Activated T-cell treated with anti-CD3 and anti-CD28 coated beads for 4 hours (primary cell): Measurements from ENCODE around the gene ANKRD26.
A peak's percentile ranks its signal among the peaks of the same experiment; 100 is the strongest.
"Not testable (repeated sequence)": the region's sequence is repeated elsewhere in the genome, so short reads cannot be mapped to it uniquely, and the experiment has no call there.

Experiments used
- DNase-seq: peaks from one replicate; pipeline ENCODE4 v3.0.0-alpha.2; 2020

The ANKRD26 gene

DNA sequence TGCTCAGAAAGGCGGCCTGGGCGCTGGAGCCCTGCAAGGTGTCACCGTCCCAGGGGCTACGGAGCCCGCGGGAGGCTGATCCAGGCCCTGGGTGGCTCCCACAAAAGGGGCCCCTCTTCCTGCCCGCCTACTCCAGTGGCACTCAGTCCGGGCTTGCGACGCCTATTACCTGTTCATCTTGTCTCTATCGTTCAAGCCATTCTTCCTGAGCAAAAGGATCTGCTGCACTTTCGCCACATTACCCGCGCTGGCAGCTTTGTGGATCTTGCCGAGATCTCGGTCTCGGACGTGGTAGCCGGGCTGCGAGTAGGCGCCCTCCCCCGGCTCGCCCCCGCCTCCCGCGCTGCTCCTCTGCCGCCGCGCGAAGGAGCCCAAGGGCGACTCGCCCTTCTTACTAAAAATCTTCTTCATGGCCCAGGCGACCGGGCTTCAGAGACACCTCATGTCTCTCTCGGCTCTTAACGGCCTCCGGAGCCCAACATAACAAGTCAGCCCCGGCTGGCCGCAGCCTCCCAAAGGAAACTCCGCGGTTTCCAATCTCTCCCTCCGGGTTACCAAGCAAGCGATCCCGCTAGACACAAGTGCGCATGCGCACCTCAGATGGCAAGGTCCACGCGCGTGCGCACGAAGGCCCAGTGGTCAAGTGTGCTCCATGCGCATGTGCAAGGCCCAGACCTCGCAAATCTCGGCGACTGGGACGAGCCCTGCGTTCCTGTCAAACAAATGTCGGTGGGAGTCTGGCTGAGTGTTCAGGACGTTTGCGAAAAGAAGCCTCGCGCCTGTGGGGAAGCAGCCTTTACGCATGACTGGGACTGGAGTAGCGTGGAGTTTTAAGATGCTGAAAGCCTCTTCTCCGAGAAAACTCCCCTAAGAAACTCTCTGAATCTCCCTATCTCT, at the start of gene ANKRD26:
ANKRD26 (minus strand) TSS at position 579 of the 897 bp plus-strand sequence; CDS start at position 411, 168 bp downstream.
- peak; percentile 94 for DNase-seq

DNA sequence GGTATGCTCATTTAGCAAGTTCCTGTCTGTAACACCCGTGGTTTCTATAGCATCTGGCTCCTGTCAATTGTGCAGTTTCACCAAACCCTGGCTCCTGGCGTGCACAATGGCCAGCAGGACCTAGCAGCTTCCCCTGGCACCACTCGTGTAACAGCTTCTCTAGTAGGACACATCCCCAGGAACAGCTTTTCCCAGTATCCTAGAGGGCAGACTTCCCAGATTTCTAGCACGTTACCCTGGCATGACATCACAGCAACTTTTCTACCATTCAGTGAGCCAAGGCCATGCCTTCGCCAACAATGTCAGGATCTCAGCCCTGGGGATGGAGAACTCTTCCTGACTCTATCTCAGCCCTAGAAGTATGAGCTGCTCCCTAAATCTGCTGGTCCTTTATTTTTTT, 47.4 kb upstream of the ANKRD26 start:
- DNase-seq, result no peak

DNA sequence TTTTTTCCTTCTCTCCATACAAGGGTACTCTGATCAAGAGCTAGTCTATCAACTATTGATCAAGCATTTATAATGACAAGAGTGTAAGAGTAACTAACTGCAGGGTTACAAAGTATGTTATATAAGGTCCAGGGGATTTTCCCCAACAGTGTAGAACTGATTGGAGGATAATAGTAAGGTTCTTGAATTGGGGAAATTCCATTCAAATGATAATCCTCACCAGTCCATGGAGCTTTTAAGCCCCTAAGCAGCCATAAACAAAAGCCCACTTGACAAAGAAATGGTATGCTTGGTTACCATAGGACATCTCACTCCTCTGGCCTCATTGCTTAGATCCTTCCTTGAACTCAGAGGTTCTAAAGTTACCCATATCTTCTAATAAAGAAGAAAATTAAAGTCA, 45.6 kb upstream of the ANKRD26 start:
- no peak for DNase-seq

DNA sequence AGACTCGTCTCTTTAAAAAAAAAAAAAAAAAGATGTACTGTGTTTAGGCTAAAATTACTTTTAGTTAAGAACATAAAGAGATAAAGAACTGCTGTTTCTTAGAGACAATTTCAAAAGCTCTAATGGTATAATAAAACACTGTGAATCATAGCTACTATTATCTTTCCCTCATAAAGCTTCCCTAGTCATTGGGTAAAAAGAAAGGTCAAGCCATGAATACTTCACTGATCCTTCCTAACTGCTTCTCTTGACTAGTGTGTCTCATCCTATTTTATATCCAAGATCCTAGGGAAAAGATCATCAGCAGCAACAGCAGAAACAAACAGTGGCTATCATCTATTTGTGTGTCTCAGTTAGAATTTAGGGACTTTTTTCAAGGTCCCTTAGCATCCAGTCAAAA, 43.4 kb upstream of the ANKRD26 start:
- DNase-seq, result no peak

- DNase-seq, result no peak
Observed at GRCh38 chr10:27138277-27138676, 38.0 kb upstream of the ANKRD26 start.

DNA sequence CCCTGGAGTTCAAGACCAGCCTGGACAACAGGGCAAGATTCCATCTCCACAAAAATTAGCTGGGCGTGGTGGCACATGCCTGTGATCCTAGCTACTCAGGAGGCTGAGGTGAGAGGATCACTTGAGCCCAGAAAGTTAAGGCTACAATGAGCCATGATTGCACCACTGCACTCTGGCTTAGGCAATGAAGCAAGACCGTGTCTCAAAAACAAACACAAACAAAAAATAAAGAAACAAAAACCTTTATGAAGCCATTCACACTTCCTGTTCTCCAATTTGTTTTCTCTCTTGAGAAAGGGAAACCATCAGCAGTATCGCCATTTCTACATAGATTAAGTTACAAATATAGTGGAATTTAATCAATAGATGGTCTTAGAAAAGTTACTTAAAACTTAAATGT, 34.1 kb upstream of the ANKRD26 start:
- no peak for DNase-seq

GRCh38 chr10:27108165-27108564, 7.9 kb upstream of the ANKRD26 start:
- no peak for DNase-seq

- no peak for DNase-seq
Observed at GRCh38 chr10:27104919-27105318, 4.6 kb upstream of the ANKRD26 start.

- no peak for DNase-seq
Observed at GRCh38 chr10:27100813-27101347, 586 bp upstream of the ANKRD26 start.

GRCh38 chr10:27099448-27099847, 846 bp downstream of the ANKRD26 start:
- no peak for DNase-seq

DNA sequence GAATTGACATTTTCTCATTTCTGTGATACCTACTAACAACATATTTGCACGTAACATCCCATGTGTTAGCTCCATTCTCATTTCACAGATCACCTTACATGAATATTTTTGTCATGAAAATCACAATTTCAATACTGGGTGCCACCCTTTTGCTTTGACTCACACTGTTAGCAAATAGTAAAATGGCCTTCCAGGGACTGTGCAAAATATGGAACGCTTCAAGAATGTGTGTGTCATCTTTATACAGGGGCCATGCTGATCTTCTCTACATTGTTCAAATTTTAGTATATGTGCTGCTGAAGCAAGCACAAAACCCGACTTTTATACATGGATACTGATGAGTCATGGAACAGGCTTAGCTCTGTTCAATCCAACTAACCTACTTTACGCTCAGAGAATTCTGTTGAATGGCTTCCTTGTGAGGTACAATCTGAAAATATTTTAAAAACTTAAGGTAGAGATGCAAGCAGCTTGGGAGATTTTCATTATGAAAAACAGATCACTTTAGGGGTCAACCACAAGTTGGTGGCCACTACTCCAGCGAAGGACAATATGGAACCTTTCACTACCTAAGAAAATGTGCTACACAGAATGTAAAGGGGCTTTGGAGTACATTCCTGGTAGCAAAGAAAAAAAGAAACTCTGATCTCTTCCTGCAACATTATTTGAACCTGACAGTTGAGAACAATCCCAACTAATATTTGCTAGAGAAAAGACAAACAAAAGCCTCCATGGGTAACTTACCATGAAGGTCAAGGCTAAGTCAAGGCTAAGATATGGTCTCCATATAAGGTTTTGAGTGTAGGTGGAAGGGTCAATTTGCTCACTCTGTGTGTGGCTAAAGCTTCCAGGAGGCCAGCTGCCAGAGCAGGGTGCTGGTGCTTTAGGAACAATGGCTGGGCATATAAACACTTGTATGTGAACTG, 11.9 kb downstream of the ANKRD26 start:
- no peak for DNase-seq

- DNase-seq, result no peak
Observed at GRCh38 chr10:27072436-27073114, 27.7 kb downstream of the ANKRD26 start.

DNA sequence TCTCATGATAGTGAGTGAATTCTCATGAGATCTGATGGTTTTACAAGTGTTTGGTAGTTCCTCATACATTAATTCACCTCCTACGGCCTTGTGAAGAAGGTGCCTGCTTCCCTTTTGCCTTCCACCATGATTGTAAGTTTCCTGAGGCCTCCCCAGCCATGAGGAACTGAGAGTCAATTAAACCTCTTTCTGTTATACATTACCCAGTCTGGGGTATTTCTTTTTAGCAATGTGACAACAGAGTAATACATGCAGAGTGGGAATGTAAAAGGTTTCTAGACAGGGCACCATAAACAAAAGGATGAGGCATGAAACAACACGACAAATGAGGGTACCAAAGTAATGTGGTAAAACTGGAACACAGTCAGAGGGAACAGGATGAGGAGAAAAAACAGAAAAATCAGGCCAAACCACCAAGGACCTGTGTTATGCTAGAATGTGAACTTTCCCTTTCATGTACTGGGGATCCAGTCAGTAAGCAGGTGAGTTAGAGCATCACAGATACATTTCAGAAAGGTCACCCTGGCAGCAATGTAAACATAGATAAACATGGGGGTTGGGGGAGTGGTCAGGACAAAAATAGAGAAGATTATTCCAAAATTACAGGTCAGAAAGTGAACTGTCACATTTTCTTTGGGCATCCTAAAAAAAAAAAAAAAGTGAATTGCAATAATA, 31.9 kb downstream of the ANKRD26 start:
- no peak for DNase-seq

- no peak for DNase-seq
Observed at GRCh38 chr10:27065084-27065483, 35.2 kb downstream of the ANKRD26 start.

DNA sequence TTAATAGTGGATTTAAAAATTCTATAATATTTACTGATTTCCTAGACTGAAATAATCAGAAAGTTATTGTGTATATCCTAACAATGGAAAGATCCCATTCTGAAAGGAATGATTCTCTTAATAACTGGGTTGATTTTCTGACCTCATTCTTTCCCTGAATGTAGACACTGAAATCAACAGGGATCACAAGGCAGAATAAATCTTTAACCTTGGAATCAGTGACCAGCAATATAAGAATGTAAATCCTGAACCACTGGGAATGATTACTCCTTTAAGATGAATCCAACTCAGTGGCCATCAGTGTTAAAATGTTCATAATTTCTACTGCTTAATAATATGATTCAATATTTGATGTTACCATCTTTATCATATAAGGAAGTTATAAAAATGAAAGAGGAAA, 47.6 kb downstream of the ANKRD26 start:
- no peak for DNase-seq

GRCh38 chr10:27045247-27045646, 55.0 kb downstream of the ANKRD26 start:
- DNase-seq, result not testable (repeated sequence)

GRCh38 chr10:27041196-27041595, 59.1 kb downstream of the ANKRD26 start:
- DNase-seq, result no peak

DNA sequence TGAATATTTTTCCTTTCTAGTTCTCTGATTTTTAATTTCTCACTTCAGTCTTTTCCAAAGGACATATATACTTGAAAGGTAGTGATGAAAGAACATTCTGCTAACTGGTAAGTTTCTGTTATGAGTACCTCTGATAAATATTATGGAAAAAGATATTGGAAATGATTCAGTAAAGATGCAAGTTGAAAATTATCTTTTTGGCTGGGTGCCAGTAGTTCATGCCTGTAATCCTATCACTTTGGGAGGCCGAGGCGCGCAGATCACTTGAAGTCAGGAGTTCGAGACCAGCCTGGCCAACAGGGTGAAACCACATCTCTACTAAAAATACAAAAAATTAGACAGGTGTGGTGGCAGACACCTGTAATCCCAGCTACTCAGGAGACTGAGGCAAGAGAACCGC, 62.1 kb downstream of the ANKRD26 start:
- DNase-seq, result no peak

DNA sequence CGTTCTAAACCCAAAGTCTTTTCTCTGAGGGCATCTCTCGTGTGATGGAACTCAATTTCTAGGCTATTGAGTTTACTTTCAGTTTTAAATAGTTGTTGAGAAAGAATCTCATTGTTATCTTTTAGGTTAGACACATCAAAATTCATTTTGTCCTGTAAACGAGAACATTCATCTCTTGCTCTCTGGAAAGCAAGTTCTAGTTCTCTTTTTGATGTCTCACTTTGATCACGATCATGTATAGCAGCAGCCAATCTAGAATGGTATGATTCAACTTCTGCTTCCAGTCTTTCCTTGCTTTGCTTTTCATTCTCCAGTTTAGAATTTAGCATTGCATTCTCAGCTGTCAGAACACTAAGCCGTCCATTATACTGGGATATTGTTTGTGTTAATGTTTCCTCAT, 65.1 kb downstream of the ANKRD26 start:
- DNase-seq, result no peak

DNA sequence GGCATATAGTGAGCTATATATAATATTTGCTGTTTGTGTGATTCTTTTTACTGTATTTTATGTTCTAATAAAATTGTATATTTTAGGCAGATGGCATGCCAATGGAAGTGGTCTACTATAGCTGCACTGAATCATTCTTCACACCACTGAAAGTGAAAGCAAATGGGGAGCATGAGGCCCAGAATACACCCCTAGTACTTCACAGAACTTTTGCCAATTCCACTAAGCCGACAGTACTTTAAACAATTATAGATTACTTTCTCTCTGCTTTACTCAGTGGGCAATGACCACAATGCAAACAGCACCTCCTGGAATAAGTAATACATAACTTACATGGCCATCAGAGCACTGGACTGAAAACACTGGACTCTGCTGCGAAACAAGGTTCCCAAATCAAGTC, 70.2 kb downstream of the ANKRD26 start:
- DNase-seq, result no peak

DNA sequence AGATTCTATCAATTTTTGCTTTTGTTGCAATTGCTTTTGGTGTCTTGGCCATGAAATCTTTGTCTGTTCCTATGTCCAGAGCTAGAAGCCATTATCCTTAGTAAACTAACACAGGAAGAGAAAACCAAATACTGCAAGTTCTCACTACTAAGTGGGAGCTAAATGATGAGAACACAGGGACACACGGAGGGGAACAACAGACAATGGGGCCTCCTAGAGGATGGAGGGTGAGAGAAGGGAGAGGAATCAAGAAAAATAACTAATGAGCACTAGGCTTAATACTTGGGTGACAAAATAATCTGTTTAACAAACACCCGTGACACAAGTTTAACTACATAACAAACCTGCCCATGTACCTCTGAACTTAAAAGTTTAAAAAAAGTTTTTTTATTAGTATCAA, 78.2 kb downstream of the ANKRD26 start:
- no peak for DNase-seq

DNA sequence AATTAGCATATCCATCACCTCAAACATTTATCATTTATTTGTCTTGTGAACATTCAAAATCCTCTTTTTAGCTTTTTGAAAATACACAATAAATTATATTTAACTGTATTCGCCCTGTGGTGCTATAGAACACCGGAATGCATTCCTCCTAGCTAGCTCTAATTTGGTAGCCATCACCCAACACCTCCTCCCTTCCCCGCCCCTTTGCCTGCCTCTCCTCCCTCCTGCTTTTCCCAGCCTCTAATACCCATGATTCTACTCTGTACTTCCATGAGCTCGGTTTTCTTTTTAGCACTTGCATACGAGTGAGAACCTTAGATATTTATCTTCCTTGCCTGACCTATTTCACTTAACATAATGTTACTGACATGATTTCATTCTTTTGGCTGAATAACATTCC, 80.1 kb downstream of the ANKRD26 start:
- DNase-seq, result no peak
